CD4-positive, alpha-beta T cell treated with Interleukin-6 at 100 ng/mL for 8 hours (primary cell): Measurements from ENCODE around the gene FGFR1OP2.
A peak's percentile ranks its signal among the peaks of the same experiment; 100 is the strongest.

Experiments
- DNase-seq: peaks from one replicate; pipeline ENCODE4 v3.0.0-alpha.2; 2020; ENCODE audit warnings: mixed read lengths, low spot score

The FGFR1OP2 gene

GRCh38 chr12:27003421-27004381 lies 65.4 kb downstream of the FGFR1OP2 start:
- no peak for DNase-seq

GRCh38 chr12:27005495-27005894 lies 67.2 kb downstream of the FGFR1OP2 start:
- DNase-seq, result no peak

- no peak for DNase-seq
These were observed 68.7 kb downstream of the FGFR1OP2 start for GRCh38 chr12:27006797-27007467.

GRCh38 chr12:27008081-27008480 lies 69.8 kb downstream of the FGFR1OP2 start:
- DNase-seq, result no peak

GRCh38 chr12:27009881-27010301 lies 71.6 kb downstream of the FGFR1OP2 start:
- no peak for DNase-seq

- no peak for DNase-seq
These were observed 74.1 kb downstream of the FGFR1OP2 start for GRCh38 chr12:27012239-27012981.

GRCh38 chr12:27012982-27013255 lies 74.6 kb downstream of the FGFR1OP2 start:
- DNase-seq, result no peak

GRCh38 chr12:27013611-27014084 lies 75.4 kb downstream of the FGFR1OP2 start:
- no peak for DNase-seq

- DNase-seq, result peak; percentile 96
These were observed 76.0 kb downstream of the FGFR1OP2 start, which contains the start of gene TM7SF3 for GRCh38 chr12:27014085-27014858. Gene TM7SF3, minus strand, starts transcription at chr12:27014384. Its CDS starts 216 bp downstream, at chr12:27014168.

GRCh38 chr12:27014859-27015729 lies 76.8 kb downstream of the FGFR1OP2 start:
- DNase-seq, result no peak

- peak; percentile 46 for DNase-seq
These were observed 77.4 kb downstream of the FGFR1OP2 start for GRCh38 chr12:27015730-27016076.
